Measurements from ENCODE around the gene VAMP2.

VAMP2 gene

GRCh38 chr17:8141741-8142140 lies 21.0 kb downstream of the VAMP2 start:
- peaks cover 4% of the 10 kb centered on the region; the same call in 1 of the 2 replicates for H3F3A ChIP-seq (ENCODE audit: insufficient read depth)
- no peaks in the 10 kb centered on the region for H3K27me3 ChIP-seq (ENCODE audit: low read length)
- H3K36me3 ChIP-seq (ENCODE audit: low read length): no peaks in the 10 kb centered on the region
- H3K4me3 ChIP-seq (ENCODE audit: insufficient read depth, low read length, poor library complexity, severe bottlenecking): no peak overlapping the region
- no peaks in the 10 kb centered on the region for H3K79me2 ChIP-seq (ENCODE audit: insufficient read depth, low read length)
- TF ChIP-seq CTCF (IDR thresholded peaks at IDR 0.05; ENCODE audit: insufficient read depth, low read length, poor library complexity, severe bottlenecking): no peak
- no peak for TF ChIP-seq EZH2phosphoT487 (conservative IDR thresholded peaks at IDR 0.05; ENCODE audit: low read length)
- no peak overlapping the region for H2AFZ ChIP-seq (ENCODE audit: low read depth, low read length, severe bottlenecking)
- H3K4me2 ChIP-seq (ENCODE audit: low read depth, low read length, poor library complexity, severe bottlenecking): no peak overlapping the region
- H3K9me2 ChIP-seq (replicated peaks; ENCODE audit: insufficient read depth, low read length): no peaks in the 10 kb centered on the region
- no peak overlapping the region for H3K9ac ChIP-seq (ENCODE audit: low read length)
- no peaks in the 10 kb centered on the region for H3K9me3 ChIP-seq (ENCODE audit: insufficient read depth, low read length)
- H4K20me1 ChIP-seq (ENCODE audit: low read depth, low read length): no peaks in the 10 kb centered on the region
- no peak overlapping the region for H3K27ac ChIP-seq (ENCODE audit: low read depth, low read length)

- H3K9me2 ChIP-seq (replicated peaks; ENCODE audit: insufficient read depth, low read length): no peaks in the 10 kb centered on the region
- no peak overlapping the region for H3K27ac ChIP-seq (ENCODE audit: low read depth, low read length)
- TF ChIP-seq EZH2phosphoT487 (conservative IDR thresholded peaks at IDR 0.05; ENCODE audit: low read length) (no peak), CTCF (IDR thresholded peaks at IDR 0.05; ENCODE audit: insufficient read depth, low read length, poor library complexity, severe bottlenecking) (no peak)
- no peaks in the 10 kb centered on the region for H3K79me2 ChIP-seq (ENCODE audit: insufficient read depth, low read length)
- H3K9ac ChIP-seq (ENCODE audit: low read length): no peak overlapping the region
- no peaks in the 10 kb centered on the region for H3K27me3 ChIP-seq (ENCODE audit: low read length)
- no peaks in the 10 kb centered on the region for H4K20me1 ChIP-seq (ENCODE audit: low read depth, low read length)
- H3K9me3 ChIP-seq (ENCODE audit: insufficient read depth, low read length): no peaks in the 10 kb centered on the region
- no peak overlapping the region for H3K4me3 ChIP-seq (ENCODE audit: insufficient read depth, low read length, poor library complexity, severe bottlenecking)
- peaks cover 4% of the 10 kb centered on the region; the same call in 1 of the 2 replicates for H3F3A ChIP-seq (ENCODE audit: insufficient read depth)
- no peak overlapping the region for H2AFZ ChIP-seq (ENCODE audit: low read depth, low read length, severe bottlenecking)
- H3K4me2 ChIP-seq (ENCODE audit: low read depth, low read length, poor library complexity, severe bottlenecking): no peak overlapping the region
- no peaks in the 10 kb centered on the region for H3K36me3 ChIP-seq (ENCODE audit: low read length)
Measured at GRCh38 chr17:8141045-8141444, 21.7 kb downstream of the VAMP2 start.

- Histone ChIP-seq H4K20me1 (ENCODE audit: low read depth, low read length) (no peaks in the 10 kb centered on the region), H3K9me3 (ENCODE audit: insufficient read depth, low read length) (no peaks in the 10 kb centered on the region), H2AFZ (ENCODE audit: low read depth, low read length, severe bottlenecking) (no peak overlapping the region), H3K4me2 (ENCODE audit: low read depth, low read length, poor library complexity, severe bottlenecking) (no peak overlapping the region), H3K27ac (ENCODE audit: low read depth, low read length) (no peak overlapping the region), H3K9ac (ENCODE audit: low read length) (no peak overlapping the region), H3F3A (ENCODE audit: insufficient read depth) (peaks cover 4% of the 10 kb centered on the region; the same call in 1 of the 2 replicates), H3K79me2 (ENCODE audit: insufficient read depth, low read length) (no peaks in the 10 kb centered on the region), H3K4me3 (ENCODE audit: insufficient read depth, low read length, poor library complexity, severe bottlenecking) (no peak overlapping the region), H3K36me3 (ENCODE audit: low read length) (no peaks in the 10 kb centered on the region), H3K27me3 (ENCODE audit: low read length) (no peaks in the 10 kb centered on the region), H3K9me2 (replicated peaks; ENCODE audit: insufficient read depth, low read length) (no peaks in the 10 kb centered on the region)
- TF ChIP-seq CTCF (IDR thresholded peaks at IDR 0.05; ENCODE audit: insufficient read depth, low read length, poor library complexity, severe bottlenecking): no peak
- TF ChIP-seq EZH2phosphoT487 (conservative IDR thresholded peaks at IDR 0.05; ENCODE audit: low read length): no peak
Measured at GRCh38 chr17:8140065-8141029, 22.4 kb downstream of the VAMP2 start.
